LoVo (cell line): ENCODE results near the gene PRPF8.
"Not testable (repeated sequence)": the region's sequence is repeated elsewhere in the genome, so short reads cannot be mapped to it uniquely, and the experiment has no call there.

ENCODE experiments used
- DNase-seq: peaks from one replicate; pipeline ENCODE4 v3.0.0-alpha.2; 2016; ENCODE audit warnings: low spot score

PRPF8 gene

DNA sequence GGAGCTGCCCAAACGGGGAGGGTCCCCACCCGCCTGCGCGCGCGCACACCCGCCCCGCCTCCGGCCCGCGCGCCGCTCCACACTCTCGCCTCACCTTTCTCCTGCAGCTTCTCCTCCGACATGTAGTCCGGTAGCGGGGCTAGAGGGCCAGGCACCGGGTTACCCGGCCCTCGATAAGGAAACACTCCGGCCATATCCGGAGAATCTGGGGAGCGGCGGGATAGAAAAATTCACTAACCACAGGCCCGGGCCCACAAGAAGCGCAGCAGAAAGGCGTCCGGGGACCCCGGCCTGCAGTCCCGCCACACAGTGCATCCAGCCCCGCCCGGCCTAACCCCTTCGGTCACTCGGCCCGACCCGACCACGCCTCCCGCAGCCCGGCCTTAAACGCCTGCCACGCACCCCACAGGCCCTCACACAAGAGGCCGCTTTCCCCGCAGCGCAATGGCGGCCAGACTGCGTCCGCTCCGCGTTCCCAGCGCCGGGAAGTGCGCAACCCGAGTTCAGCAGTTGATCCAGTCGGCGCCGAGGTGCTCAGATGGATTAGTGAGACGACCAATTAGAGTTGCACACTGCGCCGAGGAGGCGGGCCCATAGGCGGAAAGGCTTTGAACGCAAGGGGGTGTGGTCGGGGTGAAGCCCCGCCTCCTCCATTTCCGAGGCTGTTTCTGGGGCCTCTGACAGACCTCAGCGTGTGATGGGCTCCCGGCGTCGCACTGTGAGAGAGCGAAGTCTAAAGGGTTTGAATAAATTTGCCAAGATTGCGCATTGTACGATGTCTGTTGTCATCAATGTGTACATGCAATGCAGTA lies at the start of gene PRPF8:
TSS of gene PRPF8 (minus strand) at position 490 of the 812 bp plus-strand sequence. CDS start at position 194, 296 bp downstream.
- peak; percentile 99 for DNase-seq

DNA sequence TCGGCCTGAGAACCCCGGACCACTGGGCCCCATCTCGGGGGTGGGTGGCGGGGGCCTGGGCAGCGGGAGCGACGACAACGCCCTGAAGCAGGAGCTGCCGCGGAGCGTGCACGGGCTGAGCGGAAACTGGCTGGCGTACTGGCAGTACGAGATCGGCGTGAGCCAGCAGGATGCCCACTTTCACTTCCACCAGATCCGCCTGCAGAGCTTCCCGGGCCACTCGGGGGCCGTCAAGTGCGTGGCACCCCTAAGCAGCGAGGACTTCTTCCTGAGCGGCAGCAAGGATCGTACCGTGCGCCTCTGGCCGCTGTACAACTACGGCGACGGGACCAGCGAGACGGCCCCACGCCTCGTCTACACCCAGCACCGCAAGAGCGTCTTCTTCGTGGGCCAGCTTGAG lies 49.1 kb upstream of the PRPF8 start:
- DNase-seq = no peak

DNA sequence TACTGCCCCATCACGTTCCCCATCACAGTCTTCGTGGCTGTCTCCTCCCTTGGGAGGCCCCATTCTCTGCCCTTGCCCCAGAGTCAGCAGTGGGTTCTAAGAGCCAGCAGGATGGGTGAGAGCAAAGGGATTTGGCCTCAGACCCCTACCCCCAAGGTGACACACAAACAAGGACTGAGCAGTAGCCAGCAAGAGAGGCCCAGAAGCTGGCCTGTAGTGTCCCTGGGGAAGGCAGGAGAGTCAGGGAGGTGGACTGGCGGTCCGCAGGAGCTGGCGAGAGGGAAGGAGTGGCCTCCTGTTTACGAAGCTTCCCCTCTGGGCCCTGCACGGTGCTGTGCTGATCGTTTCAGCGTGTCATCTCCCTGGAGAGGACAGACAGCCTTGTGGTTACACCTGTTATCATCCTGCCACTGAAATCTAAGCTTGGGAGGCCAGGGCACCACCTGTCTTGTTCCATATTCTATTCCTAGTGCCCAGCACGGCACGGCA lies 48.2 kb upstream of the PRPF8 start:
- DNase-seq = no peak

DNA sequence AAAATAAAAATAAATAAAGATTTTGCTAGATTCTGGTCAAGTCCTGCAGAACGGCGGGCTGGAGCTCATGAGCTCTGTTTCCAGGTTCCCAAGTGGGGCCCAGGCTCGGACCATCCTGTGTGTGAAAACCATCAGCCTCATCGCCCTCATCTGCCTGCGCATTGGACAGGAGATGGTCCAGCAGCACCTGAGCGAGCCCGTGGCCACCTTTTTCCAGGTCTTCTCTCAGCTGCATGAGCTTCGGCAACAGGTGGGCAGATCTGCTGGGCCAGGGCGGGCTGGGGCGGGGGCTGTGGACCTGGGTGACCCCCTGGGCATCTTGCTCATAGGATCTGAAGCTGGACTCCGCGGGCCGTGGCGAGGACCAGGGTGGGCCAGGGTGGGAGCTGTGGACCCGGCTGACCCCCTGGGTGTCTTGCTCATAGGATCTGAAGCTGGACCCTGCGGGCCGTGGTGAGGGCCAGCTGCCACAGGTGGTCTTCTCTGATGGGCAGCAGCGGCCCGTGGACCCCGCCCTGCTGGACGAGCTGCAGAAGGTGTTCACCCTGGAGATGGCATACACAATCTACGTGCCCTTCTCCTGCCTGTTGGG lies 47.7 kb upstream of the PRPF8 start:
- no peak for DNase-seq

DNA sequence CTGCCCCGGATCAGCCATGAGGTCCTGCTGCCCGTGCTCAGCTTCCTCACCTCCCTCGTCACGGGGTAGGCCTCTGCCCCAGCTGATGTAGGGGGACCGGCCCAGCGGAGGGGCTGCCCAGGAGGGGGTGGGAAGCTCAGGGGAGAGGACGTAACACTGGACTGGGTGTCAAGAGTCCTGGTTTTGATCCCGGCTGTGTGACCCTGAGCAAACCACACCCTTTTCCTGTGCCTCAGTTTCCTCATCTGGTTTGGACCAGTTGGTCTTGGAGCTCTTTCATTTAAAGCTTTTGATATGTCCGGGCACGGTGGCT lies 46.5 kb upstream of the PRPF8 start:
- DNase-seq = no peak

DNA sequence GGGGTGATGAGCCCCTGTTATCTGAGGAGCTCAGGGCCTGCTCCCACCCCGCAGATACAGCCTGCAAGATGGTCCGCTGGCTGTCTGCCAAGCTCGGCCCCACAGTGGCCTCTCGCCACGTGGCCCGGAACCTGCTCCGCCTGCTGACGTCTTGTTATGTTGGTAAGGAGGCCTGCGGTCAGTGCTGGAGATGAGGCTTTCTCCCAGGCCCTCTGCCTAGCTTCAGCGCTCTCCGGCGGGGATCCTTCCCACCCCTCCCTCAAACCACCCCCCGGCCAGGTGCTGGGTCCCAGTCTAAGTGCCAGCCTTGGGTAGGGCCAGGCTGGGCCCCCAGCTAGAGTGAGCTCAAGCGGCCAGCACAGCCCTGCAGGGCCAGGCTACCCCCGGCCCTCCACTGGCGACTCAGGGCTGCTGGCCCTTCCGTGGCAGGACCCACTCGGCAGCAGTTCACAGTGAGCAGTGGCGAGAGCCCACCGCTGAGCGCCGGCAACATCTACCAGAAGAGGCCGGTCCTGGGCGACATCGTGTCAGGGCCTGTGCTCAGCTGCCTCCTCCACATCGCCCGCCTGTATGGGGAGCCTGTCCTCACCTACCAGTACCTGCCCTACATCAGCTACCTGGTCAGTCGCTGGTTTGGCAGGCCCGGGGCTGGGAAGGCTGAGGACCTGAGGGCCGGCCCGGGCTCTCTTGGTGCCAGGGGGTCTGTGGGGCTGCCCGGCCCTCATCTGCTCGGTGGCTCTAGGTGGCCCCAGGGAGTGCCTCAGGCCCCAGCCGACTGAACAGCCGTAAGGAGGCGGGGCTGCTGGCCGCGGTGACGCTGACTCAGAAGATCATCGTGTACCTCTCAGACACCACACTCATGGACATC lies 45.9 kb upstream of the PRPF8 start:
- DNase-seq = no peak

DNA sequence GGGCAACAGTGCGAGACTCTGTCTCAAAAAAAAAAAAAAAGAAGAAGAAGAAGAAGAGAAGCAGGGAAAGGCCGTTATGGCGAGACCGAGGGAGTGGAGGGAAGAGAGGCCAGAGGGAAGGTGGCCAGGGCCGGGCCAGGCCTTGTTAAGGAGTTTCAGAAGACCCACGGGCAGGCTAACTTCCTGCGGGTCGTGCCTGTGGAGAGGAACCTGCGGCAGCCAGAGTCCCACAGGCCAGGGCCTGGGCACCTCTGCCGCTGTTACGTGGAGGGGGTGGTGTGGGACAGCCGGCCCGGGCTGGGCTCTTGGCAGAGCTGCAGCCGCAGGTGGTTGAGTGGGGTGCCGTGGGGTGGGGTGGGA lies 45.3 kb upstream of the PRPF8 start:
- no peak for DNase-seq

DNA sequence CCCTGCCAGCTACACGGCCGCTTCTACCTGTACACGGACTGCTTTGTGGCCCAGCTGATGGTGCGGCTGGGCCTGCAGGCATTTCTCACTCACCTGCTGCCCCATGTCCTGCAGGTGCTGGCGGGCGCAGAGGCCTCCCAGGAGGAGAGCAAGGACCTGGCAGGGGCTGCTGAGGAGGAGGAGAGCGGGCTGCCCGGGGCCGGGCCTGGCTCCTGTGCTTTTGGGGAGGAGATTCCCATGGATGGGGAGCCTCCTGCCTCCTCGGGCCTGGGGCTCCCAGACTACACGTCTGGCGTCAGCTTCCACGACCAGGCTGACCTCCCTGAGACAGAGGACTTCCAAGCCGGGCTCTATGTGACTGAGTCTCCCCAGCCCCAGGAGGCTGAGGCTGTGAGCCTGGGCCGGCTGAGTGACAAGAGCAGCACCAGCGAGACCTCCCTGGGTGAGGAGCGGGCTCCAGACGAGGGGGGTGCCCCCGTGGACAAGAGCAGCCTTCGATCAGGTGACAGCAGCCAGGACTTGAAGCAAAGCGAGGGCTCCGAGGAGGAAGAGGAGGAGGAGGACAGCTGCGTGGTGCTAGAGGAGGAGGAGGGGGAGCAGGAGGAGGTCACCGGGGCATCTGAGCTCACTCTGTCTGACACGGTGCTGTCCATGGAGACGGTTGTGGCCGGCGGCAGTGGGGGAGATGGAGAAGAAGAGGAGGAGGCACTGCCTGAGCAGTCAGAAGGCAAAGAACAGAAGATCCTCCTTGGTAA lies 43.4 kb upstream of the PRPF8 start:
- DNase-seq = no peak

DNA sequence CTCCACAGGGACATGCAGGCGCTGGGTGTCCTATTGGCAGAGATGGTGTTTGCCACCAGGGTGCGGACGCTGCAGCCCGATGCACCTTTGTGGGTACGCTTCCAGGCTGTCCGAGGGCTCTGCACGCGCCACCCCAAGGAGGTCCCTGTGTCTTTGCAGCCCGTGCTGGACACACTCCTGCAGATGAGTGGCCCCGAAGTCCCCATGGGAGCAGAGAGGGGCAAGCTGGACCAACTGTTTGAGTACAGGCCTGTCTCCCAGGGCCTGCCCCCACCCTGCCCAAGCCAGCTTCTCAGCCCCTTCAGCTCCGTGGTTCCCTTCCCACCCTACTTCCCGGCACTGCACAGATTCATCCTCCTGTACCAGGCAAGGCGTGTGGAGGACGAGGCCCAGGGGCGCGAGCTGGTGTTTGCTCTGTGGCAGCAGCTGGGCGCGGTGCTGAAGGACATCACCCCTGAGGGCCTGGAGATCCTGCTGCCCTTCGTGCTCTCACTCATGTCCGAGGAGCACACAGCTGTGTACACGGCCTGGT lies 42.7 kb upstream of the PRPF8 start:
- DNase-seq = no peak

DNA sequence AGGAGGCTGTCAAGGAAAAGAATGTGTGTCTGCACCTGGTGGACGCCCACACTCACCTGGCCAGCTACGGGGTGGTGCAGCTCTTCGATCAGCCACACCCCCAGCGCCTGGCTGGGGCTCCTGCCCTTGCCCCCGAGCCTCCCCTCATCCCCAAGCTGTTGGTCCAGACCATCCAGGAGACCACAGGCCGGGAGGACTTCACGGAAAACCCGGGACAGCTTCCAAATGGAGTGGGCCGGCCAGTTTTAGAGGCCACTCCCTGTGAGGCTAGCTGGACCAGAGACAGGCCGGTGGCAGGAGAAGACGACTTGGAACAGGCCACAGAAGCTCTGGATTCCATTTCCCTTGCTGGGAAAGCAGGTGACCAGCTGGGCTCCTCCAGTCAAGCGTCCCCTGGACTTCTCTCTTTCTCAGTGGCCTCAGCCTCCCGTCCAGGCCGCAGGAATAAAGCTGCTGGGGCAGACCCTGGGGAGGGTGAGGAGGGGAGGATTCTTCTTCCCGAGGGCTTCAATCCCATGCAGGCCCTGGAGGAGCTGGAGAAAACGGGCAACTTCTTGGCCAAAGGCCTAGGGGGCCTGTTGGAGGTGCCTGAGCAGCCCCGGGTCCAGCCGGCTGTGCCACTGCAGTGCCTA lies 42.1 kb upstream of the PRPF8 start:
- DNase-seq = no peak

DNA sequence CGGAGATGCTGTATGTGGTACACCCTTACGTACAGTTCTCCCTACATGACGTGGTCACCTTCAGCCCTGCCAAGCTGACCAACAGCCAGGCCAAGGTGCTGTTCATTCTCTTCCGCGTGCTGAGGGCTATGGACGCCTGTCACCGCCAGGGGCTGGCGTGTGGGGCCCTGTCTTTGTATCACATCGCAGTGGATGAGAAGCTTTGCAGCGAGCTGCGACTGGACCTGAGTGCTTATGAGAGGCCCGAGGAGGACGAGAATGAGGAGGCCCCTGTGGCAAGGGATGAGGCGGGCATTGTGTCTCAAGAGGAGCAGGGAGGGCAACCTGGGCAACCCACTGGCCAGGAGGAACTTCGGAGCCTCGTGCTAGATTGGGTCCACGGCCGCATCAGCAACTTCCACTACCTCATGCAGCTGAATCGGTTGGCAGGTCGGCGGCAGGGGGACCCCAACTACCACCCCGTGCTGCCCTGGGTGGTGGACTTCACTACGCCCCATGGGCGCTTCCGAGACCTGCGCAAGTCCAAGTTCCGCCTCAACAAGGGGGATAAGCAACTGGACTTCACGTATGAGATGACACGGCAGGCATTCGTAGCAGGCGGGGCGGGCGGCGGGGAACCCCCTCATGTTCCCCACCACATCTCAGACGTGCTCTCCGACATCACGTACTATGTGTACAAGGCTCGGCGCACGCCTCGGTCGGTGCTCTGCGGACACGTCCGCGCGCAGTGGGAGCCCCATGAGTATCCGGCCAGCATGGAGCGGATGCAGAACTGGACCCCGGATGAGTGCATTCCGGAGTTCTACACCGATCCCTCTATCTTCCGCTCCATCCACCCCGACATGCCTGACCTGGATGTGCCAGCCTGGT lies 41.2 kb upstream of the PRPF8 start:
- DNase-seq = no peak

DNA sequence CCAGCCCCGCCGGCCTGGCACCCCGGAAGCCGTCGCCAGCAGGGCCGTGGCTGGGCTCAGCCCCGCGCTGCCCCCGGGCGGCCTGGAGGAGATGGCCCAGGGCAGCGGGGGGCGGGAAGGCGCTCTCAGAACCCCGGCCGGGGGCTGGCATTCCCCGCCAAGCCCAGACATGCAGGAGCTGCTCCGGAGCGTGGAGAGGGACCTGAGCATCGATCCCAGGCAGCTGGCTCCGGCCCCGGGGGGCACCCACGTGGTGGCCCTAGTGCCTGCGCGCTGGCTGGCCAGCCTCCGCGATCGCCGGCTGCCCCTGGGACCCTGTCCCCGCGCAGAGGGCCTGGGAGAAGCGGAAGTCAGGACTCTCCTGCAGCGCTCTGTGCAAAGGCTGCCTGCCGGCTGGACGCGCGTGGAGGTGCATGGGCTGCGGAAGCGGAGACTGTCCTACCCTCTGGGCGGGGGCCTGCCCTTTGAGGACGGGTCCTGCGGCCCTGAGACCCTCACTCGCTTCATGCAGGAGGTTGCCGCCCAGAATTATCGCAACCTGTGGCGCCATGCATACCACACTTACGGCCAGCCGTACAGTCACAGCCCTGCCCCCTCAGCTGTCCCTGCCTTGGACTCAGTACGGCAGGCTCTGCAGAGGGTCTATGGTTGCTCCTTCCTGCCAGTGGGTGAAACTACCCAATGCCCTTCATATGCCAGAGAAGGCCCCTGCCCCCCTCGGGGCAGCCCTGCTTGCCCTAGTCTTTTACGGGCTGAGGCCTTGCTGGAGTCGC lies 40.4 kb upstream of the PRPF8 start:
- DNase-seq = no peak

DNA sequence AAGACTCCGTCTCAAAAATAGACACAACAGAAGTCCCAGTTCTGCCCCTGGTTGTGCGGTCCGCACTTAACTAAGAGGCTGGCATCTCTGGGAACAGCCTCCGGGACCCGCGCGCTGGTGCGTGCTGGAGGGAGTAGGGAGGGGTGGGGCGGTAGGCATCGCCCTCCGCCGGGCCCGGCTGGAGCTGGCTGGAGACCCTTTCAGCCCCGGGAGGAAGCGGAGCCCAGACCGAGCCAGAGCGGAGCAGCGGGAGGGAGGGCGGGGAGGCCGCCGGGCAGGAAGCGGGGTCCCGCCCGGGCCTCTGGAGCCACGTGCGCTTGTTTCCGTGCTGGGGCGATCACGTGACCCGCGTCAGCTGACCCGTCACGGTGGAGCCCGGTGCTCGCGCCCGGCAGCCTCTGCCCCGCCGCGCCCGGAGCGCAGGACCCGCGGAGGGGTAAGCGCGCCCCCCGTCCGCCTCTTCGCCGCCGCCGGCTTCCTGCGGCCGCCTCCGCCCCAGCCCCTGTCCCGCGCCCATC lies 39.7 kb upstream of the PRPF8 start, which contains the start of gene WDR81:
TSS of gene WDR81 (plus strand) at position 354 of the 518 bp plus-strand sequence. CDS start 256 bp downstream, outside the sequence.
- DNase-seq = peak; percentile 89

DNA sequence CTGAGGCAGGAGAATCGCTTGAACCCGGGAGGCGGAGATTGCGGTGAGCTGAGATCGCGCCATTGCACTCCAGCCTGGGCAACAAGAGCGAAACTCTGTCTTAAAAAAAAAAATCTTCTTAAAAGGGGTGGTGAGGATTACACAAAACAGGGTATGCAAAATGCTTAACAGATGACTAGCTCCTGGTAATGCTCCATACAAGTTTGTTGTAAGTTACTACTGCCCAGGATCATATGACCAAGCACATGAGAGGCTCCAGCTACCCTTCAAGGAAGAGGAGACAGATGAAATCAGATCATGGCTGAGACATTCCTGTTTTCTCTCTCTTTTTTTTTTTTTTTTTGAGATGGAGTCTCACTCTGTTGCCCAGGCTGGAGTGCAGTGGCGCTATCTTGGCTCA lies 37.4 kb upstream of the PRPF8 start:
- not testable (repeated sequence) for DNase-seq

DNA sequence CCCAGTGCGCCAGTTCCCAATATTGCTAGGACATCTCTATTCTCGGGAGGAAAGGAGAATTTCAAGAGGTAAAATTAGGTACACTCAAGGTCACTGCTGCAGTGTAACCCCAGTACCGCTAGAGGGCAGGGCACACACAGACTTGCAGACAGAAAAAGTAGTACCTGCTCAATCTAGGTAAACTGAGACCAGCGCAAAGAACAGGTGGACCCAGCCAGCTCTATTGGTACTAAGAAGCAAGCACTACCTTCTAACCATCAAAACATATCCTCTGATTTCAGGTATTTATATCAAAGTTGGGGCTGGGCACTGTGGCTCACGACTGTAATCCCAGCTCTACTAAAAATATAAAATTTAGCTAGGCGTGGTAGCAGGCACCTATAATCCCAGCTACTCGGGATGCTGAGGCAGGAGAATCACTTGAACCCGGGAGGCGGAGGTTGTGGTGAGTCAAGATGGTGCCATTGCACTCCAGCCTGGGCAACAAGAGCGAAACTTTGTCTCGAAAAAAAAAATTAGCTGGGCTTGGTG lies 36.3 kb upstream of the PRPF8 start:
- DNase-seq = peak; percentile 65

DNA sequence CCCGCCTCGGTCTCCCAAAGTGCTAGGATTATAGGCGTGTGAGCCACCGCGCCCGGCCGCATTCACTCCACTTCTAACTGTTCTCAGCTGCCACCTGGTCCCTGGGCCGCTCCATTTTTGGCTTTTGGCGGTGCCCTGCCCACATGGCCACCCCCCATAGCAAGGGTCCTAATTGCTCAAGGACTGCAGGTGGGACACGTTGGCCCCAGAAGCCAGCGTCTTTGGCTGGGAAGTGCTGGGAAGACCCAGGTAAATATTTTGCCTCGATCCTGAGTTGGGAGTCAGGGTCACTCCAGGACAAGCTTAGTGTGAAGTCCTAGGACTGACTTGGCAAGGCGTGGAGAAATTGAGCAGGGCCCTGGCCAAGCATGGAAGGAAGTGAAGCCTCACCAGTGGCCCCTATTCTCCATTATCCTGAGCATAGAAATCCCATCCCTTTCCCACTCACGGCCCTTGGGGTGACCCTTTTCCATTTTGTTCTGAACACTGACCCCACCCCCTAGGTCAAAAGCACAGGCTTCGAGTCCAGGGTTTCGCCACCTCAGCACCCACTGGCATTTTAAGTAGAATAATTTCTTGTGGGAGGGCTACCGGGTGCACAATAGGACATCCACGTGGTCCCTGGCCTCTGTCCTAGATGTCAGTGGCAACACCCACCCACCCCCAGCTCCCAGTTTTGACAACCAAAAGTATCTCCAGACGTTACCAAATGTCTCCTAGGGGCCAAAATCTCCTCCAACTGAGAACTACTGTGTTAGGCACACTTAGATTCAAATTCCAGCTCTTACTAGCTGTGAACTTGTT lies 33.9 kb upstream of the PRPF8 start:
- DNase-seq = no peak

DNA sequence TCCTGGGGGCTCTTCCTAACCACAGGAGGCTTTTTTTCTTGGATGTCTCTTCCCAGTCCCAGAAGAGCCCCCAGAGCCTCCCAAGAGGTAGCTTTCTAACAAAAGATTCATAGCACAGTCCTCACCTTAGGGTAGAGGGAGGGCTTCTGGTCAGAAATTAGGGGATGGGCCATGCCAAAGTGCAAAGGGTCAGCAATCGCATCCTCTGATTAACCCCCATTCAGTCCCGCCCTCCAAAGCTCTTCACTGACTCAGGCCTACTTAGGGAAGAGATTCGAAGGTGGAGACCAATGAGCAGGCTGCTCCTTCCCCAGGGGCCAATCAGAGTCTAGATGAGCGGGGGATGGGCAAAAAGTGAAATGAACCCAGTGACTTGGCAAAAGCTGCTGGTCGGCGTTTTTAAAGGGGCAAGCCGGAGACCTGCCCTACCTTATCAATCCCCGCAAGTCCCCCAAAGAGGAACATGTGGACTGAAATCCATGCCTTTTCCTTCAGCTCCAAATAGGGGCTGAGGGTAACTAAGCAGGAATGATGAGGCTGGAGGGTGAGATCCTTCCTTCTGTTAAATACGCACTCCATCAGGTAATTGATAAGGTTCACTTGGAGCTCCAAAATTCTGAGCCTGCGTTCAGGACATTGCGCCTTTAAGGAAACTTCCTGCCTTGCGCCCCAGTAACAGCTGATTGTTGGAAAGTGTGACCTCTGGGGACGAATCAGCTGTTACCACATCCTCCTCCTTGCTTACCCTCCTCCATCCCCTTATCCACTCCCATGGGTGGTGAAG lies 32.4 kb upstream of the PRPF8 start:
- DNase-seq = peak; percentile 99
